Right atrium auricular region (tissue), 2 donors: ENCODE results near the gene ERP44. TPM values are rescaled to one million over a fixed set of nuclear protein-coding genes. Genes with fewer than 3 reads are reported as not detected.

ENCODE experiments used
- DNase-seq: peaks from one replicate; pipeline ENCODE4 v3.0.0-alpha.2; 2019; ENCODE audit warnings: low spot score
- H3K27ac ChIP-seq, 2 donors: fragments of 200-600 bp; sonication (generic); 1 replicate in 1 of 2; 2 replicates in 1 of 2; pipeline ENCODE4 v1.5.1; 2016 to 2019
- H3K27me3 ChIP-seq, 2 donors: fragments of 200-600 bp; sonication (generic); one replicate each; pipeline versions ENCODE4 v1.5.1 to v1.6.0; 2017 to 2019
- H3K36me3 ChIP-seq: fragments of 200-600 bp; sonication (generic); one replicate; pipeline ENCODE4 v1.5.1; 2016
- H3K4me1 ChIP-seq, 2 donors: fragments of 200-600 bp; sonication (generic); one replicate each; pipeline versions ENCODE4 v1.5.1 to v1.6.0; 2017 to 2019
- H3K4me3 ChIP-seq, 2 donors: fragments of 200-600 bp; sonication (generic); 1 replicate in 1 of 2; 2 replicates in 1 of 2; pipeline ENCODE4 v1.5.1; 2017 to 2019; ENCODE audit warnings: mild to moderate bottlenecking in 1 of 2, moderate library complexity in 1 of 2
- H3K9me3 ChIP-seq, 2 donors: fragments of 200-600 bp; sonication (generic); one replicate each; pipeline ENCODE4 v1.5.1; 2019
- CTCF ChIP-seq, 2 donors: fragments of 200-600 bp; sonication (generic); IDR thresholded peaks; one replicate each; pipeline ENCODE4 v1.5.1; 2019; ENCODE audit warnings: antibody characterized with exemption in 2 of 2
- total RNA-seq, 2 donors: library from RNA; depleted of rRNA; stranded (reverse); fragments of >200 nt; gene quantifications; one replicate each; pipeline ENCODE4 v1.1.0, GENCODE V29; 2016

The ERP44 gene
- total RNA-seq, 2 donors from 2014 or later = 11.0 to 12.9 TPM

DNA sequence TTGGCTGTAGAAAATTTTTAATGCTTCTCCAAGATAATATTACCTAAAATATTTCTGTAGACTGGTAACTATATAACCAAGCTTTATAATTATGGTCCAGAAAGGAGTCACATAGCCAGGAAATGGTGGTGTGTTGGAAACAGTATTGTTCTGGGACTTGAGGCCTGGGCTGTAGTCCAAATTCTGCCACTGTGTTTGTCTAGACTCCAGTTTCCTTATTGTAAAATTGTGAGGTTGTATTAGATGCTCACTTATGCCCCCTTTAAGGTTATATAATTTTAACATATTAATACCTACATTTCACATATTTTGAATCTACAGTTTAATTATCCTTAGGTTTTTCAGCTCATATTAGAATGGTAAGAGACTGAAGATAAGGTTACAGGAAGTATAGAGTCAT, 149.9 kb downstream of the ERP44 start:
- no peak for TF ChIP-seq CTCF (IDR thresholded peaks at IDR 0.05)
- no peak overlapping the region for H3K27ac ChIP-seq
- peaks cover 10% of the 10 kb centered on the region for H3K36me3 ChIP-seq
- no peak for DNase-seq
- no peak overlapping the region for H3K4me3 ChIP-seq
- no peaks in the 10 kb centered on the region for H3K27me3 ChIP-seq
- no peaks in the 10 kb centered on the region for H3K4me1 ChIP-seq
- no peaks in the 10 kb centered on the region for H3K9me3 ChIP-seq

DNA sequence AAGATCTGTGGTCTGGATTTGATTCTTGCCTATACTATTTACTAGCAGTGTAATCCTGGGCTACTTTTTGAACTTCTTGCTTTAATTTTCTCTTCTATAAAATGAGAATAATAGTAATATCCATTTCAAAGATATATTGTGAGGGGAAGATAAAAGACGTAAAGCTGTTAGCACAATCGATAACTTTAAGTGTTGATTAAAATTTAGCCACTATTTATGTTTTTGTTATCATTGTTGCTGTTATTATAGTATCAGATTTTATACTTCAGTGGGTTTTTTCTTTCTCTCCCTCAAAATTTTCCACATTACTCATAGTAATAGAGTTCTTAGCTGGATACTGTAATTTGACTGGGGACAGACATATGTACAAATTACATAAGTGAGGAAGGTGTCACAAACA, 150.3 kb downstream of the ERP44 start:
- no peaks in the 10 kb centered on the region for H3K9me3 ChIP-seq
- no peak for TF ChIP-seq CTCF (IDR thresholded peaks at IDR 0.05)
- no peak overlapping the region for H3K4me3 ChIP-seq

GRCh38 chr9:99947395-99947794, 151.4 kb downstream of the ERP44 start:
- TF ChIP-seq CTCF (IDR thresholded peaks at IDR 0.05) = no peak
- no peak for DNase-seq
- no peaks in the 10 kb centered on the region for H3K9me3 ChIP-seq
- H3K27me3 ChIP-seq = no peaks in the 10 kb centered on the region
- H3K4me3 ChIP-seq = no peak overlapping the region
- peaks cover 10% of the 10 kb centered on the region for H3K36me3 ChIP-seq
- no peak overlapping the region for H3K27ac ChIP-seq
- no peaks in the 10 kb centered on the region for H3K4me1 ChIP-seq

More for the DNA sequence above, 150.3 kb downstream of the ERP44 start:
- peaks cover 10% of the 10 kb centered on the region for H3K36me3 ChIP-seq
- no peaks in the 10 kb centered on the region for H3K27me3 ChIP-seq
- DNase-seq = no peak
- no peak overlapping the region for H3K27ac ChIP-seq
- no peaks in the 10 kb centered on the region for H3K4me1 ChIP-seq

GRCh38 chr9:99936947-99937587, 161.7 kb downstream of the ERP44 start:
- no peak for TF ChIP-seq CTCF (IDR thresholded peaks at IDR 0.05)
- Histone ChIP-seq H3K27me3 (no peaks in the 10 kb centered on the region), H3K27ac (no peak overlapping the region), H3K4me1 (no peaks in the 10 kb centered on the region), H3K9me3 (peaks cover 0 to 11% of the 10 kb centered on the region in 2 donors), H3K36me3 (no peaks in the 10 kb centered on the region), H3K4me3 (no peak overlapping the region)
- DNase-seq = no peak

GRCh38 chr9:99931155-99931840, 167.5 kb downstream of the ERP44 start:
- Histone ChIP-seq H3K36me3 (peaks cover 6% of the 10 kb centered on the region), H3K9me3 (peaks cover 0 to 4% of the 10 kb centered on the region in 2 donors), H3K27me3 (no peaks in the 10 kb centered on the region), H3K4me3 (no peak overlapping the region), H3K4me1 (no peaks in the 10 kb centered on the region), H3K27ac (no peak overlapping the region)
- no peak for DNase-seq
- no peak for TF ChIP-seq CTCF (IDR thresholded peaks at IDR 0.05)
